HT-29 (cell line): ENCODE measurements around the gene ASXL3. TPM values are rescaled to one million over a fixed set of nuclear protein-coding genes. Genes with fewer than 3 reads are reported as not detected.

ENCODE experiments used
- total RNA-seq: library from RNA; depleted of rRNA; stranded (reverse); fragments of >200 nt; shearing (Covaris generic); gene quantifications from 2 replicates; pipeline ENCODE4 v1.2.3, GENCODE V29; 2014; rRNA removed

ASXL3 gene
- total RNA-seq, 1 experiment from 2014 or later = not detected

Other genes starting within 250 kb of the ASXL3 start
- not detected in 2 replicates for gene CCDC178, start 137.5 kb upstream of the ASXL3 start, total RNA-seq